GM19240 (cell line): ENCODE results near the gene CAPN2.

Experiments used
- DNase-seq: peaks from one replicate; pipeline ENCODE4 v3.0.0; 2011; ENCODE audit warnings: low spot score; ENCODE audit not compliant: insufficient read length

The CAPN2 gene

DNA sequence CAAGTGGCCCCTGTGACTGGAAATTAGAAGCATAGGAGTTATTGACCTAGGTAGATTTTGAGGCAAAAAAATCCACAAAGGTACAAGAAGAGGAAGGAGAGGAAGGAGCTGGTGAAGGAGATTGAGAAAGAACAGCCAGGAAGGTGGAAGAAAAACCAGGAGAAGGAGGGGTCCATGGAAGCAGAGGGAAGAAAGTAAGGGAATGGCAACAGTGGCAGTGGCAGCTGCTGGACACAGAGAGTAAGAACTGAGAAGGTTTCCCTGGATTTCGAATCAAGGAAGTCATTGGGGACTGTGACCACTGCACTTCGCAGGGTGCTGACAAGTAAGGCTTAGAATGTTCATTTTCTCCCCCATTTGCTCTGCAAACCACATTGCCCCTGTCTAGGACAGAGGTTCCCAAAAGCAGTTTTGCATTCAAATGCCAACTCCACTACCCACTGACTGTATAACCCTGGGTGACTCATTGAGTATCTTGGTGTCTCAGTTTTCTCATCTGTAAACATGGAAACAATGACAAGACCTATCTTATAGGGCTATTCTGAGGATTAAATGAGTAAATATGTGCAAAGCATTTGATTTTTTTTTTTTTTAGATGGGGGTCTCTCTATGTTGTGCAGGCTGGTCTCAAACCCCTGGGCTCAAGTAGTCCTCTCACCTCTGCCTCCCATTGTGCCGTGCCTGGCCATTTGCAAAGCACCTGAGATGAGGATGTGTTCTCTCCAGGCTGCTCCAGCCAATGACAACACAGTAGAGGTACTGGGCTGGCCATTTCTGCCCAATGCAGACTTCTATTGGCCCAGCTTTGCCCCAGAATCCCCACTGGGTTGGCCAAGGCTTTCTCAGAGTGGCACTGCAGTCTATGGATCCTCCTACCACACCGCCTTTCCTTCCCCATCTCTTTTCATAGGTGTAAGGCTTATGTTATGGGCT, 9.3 kb upstream of the CAPN2 start:
- DNase-seq: no peak

DNA sequence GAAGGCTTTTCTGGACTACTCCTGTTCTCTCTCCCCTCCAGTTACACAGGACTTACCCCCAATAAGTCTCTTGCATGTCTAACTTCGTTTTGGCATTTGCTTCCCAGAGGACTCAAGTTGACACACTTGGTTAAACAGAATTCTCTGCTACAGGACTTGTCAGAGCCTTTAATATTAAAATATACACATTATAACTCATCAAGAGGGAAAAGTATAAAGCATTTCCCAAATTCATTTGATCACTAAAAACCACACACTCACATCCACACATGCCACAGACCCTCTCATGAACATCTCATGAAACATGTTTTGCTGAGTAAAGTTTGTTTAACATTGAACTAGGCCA, 8.7 kb upstream of the CAPN2 start:
- no peak for DNase-seq

DNA sequence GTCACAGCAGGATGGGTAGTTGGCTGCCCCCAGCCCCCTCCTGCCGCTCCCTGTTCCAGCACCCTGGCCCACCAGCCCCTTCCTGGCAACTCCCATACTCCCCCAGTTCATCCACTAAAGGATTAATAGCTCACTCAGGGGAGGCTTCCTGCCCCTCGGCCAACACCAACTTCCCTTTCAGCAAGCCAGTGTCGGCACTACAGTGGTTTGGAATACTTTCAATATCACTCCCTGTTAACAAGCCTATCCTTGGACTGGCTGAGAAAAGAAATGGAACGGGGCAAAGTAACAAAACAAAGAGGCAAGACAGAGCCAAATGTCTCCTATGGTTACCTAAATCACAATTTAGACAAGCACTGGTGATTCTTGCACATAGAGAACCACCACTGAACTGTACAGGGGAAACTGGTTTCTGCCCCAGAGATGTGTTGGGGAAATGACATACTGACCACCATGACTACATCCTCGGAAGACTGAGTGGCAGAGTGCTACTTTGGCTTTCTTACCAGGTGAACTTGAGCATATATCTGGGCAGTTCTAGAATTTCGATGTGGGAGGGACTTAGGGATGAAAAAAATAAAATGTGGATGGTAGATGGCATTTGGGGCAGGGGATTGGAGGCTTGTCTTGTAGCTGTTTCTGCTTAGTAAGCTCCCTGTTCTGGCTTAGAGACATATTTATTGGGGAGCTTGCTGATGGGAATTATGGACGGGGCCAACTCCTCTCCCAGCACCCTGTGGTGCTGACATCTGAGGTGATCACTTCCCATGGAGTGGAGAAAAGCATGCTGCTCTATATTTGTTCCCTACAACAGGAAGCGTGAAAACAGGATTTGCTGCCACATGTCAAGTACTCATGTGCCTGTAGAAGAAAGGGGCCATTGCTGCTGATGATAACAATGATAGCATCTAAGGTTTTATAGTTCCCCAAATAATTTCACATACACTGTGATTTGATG, 7.1 kb upstream of the CAPN2 start:
- DNase-seq: no peak

DNA sequence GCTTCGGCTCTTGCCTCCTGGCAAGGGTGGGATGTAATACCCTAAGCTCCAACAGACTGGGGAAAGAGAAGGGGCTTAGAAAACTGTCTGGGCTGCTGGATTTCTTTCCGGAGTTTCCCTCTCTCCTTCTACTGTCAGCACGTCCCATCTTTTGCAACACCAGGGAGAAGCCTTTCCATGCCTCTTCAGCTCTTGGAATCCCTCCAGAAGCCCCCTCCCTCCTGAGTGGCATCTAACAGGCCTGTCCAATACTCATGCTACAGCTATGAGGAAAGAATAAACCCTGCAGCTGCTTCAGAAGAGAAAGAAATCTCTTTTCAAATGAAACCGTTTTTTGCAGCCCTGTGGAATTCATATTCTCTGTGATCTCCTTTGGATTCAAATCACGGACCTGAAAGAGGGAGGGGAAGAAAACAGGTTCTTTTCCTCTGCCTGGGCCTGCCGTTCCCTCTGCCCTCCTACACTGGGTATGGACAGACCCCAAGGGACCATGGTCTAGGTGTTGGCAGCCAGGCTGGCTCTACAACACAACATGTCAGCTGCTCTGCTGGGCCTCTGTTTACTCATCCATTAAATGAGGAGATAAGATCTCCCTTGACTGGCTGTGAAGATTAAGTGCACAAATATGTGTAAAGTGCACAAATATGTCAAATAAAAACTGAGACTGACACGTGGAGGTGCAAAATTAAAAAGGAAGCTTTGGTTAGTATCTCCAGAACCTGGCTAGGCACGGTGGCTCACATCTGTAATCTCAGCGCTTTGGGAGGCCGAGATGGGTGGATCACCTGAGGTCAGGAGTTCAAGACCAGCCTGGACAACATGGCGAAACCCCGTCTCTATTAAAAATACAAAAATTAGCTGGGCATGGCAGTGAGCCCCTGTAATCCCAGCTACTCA, 6.0 kb upstream of the CAPN2 start:
- no peak for DNase-seq

DNA sequence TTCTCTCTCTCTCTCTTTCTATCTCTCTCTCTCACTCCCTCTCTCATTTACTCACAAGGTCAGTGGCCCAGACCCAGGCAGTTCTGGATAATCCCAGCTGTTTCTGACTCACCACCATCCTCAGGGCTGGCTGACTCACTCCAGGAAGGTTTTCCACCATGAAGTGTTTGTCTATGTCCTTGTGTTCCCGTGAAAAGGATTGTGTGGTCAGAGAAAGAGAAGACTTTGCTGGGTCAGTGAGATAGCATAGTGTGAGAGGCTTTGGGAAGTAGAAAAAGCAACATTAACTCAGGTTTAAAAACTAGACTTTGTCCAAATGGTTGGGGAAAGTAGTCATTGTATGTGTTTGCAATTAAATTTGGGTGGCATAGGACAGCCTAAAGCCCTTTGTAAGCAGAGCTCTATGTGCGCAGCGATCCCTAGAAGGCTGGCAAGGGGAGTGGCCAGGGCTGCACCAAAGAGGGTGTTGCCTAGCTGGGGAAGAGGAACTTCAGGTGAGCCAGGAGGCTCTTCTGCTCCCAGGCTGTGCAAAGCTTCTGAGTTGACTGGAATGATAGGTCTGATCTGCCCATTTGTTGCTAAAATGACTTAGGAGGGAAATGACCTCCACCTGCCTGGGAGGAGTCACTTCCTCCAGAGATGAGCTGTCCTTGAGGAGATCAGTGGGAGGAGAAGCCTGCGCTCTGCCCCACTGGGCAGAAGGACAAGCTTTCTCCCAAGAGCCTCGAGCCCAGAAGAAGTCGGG, 4.9 kb upstream of the CAPN2 start:
- no peak for DNase-seq

DNA sequence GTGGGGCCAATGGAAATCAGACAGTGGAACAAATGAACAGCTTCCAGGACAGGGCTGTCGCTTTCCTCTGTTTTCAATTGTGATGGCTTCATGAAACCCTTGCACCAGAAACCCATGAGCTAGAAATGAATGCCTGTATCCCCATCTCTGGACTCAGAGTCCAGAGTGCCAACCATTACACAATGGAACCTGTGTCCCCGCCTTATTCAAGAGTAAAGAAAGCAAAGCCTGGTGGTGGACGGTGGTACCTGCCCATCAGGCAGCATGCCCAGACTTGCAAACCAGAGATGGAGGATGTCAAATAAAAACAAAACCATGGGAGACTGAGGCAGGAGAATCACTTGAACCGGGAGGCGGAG, 4.4 kb upstream of the CAPN2 start:
- no peak for DNase-seq

DNA sequence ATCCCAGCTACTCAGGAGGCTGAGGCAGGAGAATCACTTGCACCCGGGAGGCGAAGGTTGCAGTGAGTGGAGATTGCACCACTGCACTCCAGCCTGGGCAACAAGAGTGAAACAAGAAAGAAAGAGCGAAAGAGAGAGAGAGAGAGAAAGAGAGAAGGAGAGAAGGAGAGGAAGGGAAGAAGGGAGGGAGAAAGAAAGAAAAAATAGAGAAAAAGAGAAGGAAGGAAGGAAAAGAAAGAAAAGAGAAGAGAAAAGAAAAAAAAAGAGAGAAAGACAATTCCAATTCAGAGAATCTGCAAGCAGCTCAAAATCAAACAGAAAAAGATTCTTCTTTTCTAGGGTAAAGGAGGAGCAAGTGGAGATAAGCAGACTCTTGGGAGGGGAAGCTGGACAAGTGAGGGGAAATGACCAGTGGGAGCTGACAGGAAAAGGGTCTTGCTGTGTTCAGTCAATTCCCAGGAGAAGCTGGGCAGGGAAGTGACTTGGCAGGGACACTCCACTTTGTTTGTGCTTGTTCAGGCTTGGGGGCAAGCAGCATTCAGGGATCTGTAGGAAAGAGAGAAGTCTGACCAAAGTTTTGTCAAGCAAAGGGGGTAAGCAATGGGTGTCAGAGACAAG, 3.6 kb upstream of the CAPN2 start:
- no peak for DNase-seq

DNA sequence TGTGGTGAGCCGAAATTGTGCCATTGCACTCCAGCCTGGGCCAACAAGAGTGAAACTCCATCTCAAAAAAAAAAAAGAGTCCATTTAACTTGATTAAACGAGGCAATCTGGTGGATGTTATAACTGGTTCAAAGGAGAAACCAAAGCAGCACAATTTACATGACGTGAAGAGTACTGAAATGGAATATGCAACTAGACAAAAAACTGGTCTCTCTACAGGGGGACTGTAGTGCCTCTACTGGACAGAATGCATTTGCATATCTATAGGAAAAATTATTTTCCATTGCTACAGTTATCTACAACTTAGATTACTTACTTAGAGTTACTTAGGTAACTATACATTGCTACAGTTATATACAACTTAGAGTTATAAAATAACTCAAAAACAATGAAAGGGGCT, 2.7 kb upstream of the CAPN2 start:
- DNase-seq: no peak

DNA sequence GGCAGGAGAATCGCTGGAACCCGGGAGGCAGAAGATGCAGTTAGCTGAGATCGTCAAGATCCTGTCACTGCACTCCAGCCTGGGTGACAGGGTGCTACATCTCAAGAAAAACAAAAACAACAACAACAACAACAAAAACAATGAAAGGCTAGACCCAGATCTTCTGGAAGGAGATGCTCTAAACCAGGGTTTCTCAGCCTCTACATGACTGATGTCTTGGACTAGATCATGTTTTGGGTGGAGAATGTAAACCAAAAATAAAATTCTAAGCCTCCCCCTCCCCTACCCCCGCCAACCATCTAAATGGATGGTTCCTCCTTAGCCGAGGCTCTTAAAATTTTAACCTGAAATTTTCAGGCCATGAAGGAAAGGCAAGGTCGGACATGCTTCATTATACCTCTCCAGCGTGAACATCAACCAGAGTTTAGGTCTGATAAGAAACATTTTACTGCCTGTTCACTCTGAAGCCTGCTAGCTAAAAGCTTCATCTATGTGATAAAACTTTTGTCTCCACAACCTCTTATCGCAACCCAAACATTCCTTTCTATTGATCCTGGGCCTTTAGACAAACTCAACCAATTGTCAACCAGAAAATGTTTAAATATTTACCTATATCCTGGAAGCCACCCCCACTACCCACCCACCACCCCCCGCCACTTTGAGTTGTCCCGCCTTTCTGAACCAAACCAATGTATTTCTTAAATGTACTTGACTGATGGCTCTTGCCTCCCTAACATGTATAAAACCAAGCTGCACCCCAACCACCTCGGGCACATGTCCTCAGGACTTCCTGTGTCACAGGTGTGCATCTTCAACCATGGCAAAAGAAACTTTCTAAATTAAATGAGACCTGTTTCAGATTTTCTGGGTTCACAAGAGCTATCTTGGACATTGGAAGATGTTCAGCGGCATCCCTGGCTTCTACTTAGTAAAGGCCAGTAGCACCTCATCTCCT, 1.9 kb upstream of the CAPN2 start:
- no peak for DNase-seq

DNA sequence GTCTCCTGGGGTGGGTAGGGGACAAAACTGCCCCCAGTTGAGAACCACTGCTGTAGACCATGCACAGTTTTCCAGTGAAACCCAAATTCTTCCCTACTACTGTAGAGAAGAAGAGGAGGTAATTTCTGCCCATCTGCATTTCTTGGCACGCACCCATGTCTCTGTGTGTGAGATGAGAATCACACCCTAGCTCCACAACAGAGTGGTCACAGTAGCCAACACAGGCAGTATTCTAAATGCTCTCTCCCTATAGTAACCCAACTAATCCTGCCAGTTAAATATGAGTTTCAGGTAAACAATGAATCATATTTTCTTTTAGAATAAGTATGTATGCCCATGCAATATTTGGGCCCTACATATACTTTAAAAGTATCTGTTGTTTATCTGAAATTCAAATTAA, 1.2 kb upstream of the CAPN2 start:
- DNase-seq: no peak

DNA sequence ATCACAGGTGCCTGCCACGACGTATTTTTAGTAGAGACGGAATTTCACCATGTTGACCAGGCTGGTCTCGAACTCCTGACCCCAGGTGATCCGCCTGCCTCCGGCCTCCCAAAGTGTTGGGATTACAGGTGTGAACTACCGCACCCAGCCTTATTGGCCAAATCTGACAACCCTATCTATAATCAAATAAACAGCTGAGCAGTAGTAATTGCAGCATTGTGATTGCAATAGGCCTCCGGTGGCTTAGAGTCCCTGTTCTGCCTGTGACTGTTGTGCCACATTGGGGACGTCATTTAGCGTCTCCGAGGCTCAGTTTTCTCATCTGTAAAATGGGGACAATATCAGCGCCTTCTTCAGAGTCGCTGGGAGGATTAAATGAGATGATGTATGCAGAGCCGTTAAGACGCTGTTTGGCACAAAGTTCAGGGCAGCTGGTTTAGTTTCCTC, 569 bp upstream of the CAPN2 start:
- no peak for DNase-seq

DNA sequence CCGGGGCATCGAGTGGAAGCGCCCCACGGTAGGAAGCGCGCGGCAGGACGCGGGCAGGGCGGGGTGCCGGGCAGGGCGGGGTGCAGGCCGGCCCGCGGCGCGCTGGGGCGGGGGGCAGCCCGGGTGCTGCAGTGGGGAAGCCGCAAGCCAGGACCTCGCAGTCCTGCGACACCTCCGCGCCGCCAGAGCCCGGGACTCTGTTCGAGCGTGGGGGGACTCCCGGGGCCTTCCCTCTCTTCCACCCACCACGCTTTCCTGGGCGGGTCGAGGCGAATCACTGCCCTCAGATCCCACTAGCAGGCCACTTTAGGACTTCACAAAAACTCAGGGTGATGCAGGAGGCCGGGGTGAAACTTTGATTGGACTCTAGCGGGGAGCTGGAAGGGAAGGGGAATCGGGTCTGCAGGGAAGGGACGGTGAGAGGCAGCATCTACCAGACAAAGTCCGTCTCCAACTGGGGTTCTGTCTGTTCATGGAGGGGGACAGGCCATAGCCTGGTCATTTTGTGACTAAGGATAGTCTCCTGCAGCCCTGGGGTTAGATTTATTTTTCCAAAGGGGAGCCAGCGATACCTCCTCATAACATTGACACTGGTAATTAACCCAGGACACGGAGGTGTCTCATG, 623 bp downstream of the CAPN2 start:
- DNase-seq: no peak

DNA sequence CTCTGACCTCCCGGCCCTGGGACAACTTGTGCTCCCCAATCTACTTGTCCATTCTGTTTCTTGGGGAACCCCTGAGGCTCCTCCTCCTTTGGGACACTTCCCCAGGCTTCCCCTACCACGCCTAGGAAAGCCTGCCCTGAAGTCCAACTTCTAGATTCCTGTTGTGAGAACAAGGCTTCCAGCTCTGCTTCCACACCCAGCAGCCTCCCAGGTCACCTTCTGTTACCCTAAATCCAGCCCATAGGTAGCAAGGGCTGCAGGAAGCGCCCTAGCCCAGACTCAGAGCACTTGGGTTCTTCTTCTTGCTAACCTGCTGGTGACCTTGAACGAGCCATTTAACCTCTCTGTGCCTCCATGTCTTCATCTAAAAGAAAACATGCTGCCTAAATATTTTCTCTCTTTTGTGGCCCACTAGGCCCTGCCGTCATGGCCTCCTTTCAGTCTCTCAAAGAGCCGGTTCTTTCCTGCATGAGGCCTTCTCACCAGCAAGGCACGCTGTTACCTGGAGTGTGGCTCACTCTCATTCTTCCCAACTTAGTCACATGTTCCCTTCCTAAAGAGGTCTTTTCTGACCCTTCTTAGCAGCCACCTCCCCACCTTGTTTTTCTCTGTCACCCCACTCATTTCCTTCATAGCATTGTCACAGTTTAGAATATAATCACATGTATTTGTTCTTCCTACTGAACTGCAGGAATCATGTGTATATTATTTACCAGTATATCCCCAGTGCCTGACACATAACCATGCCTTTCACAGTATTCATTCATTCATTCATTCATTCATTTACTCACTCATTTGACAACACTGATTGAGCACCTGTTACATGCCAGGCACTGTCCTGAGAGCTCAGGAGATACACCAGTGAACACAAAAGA, 1.4 kb downstream of the CAPN2 start:
- DNase-seq: no peak

DNA sequence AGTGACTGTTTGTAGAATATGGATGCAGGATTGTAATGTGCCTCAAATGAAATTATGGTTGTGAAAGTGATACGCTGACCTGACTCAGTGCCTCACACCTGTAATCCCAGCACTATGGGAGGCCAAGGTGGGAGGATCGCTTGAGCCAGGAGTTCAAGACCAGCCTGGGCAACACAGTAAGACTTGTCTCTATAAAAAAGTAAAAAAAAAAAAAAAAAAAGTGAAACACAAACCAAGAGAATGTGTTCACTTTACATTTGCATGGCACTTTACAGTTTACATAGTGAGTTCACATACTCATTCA, 2.0 kb downstream of the CAPN2 start:
- no peak for DNase-seq

DNA sequence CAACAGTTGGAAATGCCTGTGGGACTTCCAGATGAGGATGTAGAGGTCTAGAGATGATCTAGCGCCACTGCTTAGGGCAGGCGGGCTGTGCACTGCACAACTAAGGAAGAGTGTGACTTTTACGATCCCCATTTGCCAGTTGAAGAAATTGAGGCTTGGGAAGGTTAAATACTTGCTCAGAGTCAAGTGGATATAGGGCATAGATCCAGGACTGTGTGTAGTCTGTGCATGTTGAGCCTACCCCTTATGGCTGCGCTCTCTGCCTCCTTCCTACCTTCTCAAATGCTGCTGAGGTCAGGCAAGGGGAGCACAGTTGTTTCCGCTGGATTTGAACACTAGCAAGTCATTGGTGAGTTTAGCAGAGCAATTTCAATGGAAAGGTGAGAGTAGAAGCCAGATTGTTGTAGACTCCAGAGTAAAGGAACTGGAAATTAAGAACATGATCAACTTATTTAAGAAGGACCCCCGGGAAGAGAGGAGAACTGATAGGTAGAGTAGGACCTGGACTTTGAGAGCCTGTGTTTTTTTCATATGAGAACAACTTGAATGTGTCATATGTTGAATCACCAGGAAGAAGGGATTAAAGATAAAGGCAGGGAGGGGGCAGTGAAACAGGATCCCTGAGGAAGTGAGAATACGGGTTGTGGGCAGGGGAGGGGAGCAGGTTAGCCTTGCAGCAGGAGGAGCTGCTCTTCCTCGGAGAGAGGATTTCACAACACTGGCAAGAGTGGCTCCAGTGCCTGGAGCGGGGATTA, 2.7 kb downstream of the CAPN2 start:
- no peak for DNase-seq

DNA sequence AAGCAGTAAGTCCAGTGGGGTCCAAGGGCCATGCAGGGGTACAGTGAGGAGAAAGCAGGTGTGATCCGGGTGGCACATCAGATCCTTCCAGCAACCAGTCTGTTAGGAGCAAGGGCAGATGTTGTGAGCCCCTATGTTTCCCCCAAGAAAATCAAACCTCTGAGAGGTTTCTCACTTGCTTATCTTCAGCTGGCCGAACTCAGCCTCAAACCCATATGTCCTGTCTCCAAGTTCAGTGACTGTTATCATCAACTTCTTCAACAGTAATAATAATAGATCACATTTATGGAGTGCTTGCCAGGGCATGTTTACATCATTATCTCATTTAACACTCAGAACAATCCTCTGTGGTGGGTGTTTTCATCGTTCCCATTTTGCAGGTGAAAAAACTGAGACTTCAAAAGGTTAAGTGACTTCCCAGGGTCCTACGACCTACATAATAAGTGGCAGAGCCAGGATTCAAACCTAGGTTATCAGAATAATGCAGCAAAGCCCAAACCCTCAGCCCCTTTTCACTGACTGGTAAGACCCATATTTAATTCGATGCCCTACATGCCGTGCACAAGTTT, 3.3 kb downstream of the CAPN2 start:
- no peak for DNase-seq
